HepG2 (cell line): ENCODE data around the gene VARS1. TPM values are rescaled to one million over a fixed set of nuclear protein-coding genes. Genes with fewer than 3 reads are reported as not detected.

ENCODE experiments used
- KDM5B ChIP-seq: sonication (generic); formaldehyde crosslinking; IDR thresholded peaks from 2 replicates; pipeline ENCODE4 v1.4.0; 2020; ENCODE audit warnings: missing genetic modification reagents, mild to moderate bottlenecking, borderline replicate concordance
- KLF11 ChIP-seq: IDR thresholded peaks from 2 replicates; pipeline ENCODE4 v1.6.1; 2016; ENCODE audit warnings: missing compliant biosample characterization
- KLF9 ChIP-seq: IDR thresholded peaks from 2 replicates; pipeline ENCODE4 v1.6.1; 2016; ENCODE audit warnings: low read depth
- NCOA1 ChIP-seq: sonication (generic); formaldehyde crosslinking; IDR thresholded peaks from 2 replicates; pipeline ENCODE4 v1.9.0; 2021; ENCODE audit warnings: missing genetic modification reagents
- NFYB ChIP-seq: sonication (generic); formaldehyde crosslinking; IDR thresholded peaks from 2 replicates; pipeline ENCODE4 v1.4.0; 2020; ENCODE audit warnings: missing genetic modification reagents
- RFXANK ChIP-seq: IDR thresholded peaks from 2 replicates; pipeline ENCODE4 v1.6.1; 2016
- SAFB2 ChIP-seq: sonication (generic); formaldehyde crosslinking; IDR thresholded peaks from 2 replicates; pipeline ENCODE4 v1.5.1; 2020; ENCODE audit warnings: missing genetic modification reagents, low read depth, mild to moderate bottlenecking, borderline replicate concordance
- SP1 ChIP-seq, 2 experiments: fragments of 450-650 bp in 1 of 2; sonication (generic) in 1 of 2; formaldehyde crosslinking in 1 of 2; IDR thresholded peaks; 2 replicates each; pipeline versions ENCODE4 v1.4.0 to v1.6.1; 2016 to 2020; ENCODE audit warnings: missing genetic modification reagents in 1 of 2
- ZEB1 ChIP-seq: IDR thresholded peaks from 2 replicates; pipeline ENCODE4 v1.6.1; 2012; ENCODE audit warnings: mild to moderate bottlenecking, low read depth, inconsistent platforms; ENCODE audit not compliant: insufficient replicate concordance
- ZIK1 ChIP-seq: sonication (generic); formaldehyde crosslinking; IDR thresholded peaks from 2 replicates; pipeline ENCODE4 v1.5.0; 2020; ENCODE audit warnings: mild to moderate bottlenecking, low read depth, missing genetic modification reagents, borderline replicate concordance
- ZNF207 ChIP-seq: fragments of 450-650 bp; IDR thresholded peaks from 2 replicates; pipeline ENCODE4 v1.6.1; 2016; ENCODE audit warnings: antibody characterized with exemption, borderline replicate concordance
- polyA plus RNA-seq, 8 experiments: library from polyadenylated mRNA; depleted of rRNA in 3 of 8; stranded (reverse) in 7 of 8; unstranded in 1 of 8; fragments of >200 nt; fragmentation: Illumina TruSeq in 4 of 8; extraction: Trizol in 4 of 8; gene quantifications; 2 replicates each; pipeline versions ENCODE4 v1.2.1 to v1.2.3, GENCODE V29; 2011 to 2016; ENCODE audit warnings: low read depth in 4 of 8, missing spikeins in 1 of 8, mixed read lengths in 1 of 8; ENCODE audit not compliant: insufficient read depth in 1 of 8
- total RNA-seq, 5 experiments: library from RNA; depleted of rRNA; stranded (reverse); fragments of >200 nt; fragmentation: Illumina TruSeq; extraction: Trizol; gene quantifications; 2 replicates each; pipeline ENCODE4 v1.2.3, GENCODE V29; 2016; ENCODE audit warnings: low read depth in 1 of 5
- TF ChIP-seq, protein P1 (sequence below): sonication (generic); formaldehyde crosslinking; IDR thresholded peaks from 2 replicates; pipeline ENCODE4 v1.8.0; 2022; ENCODE audit warnings: missing genetic modification reagents, mild to moderate bottlenecking, inconsistent platforms, borderline replicate concordance
- TF ChIP-seq, protein P2 (sequence below): sonication (generic); formaldehyde crosslinking; IDR thresholded peaks from 2 replicates; pipeline ENCODE4 v1.9.0; 2022; ENCODE audit warnings: missing genetic modification reagents, mild to moderate bottlenecking, borderline replicate concordance
- TF ChIP-seq, protein P3 (sequence below): sonication (generic); formaldehyde crosslinking; IDR thresholded peaks from 2 replicates; pipeline ENCODE4 v1.5.0; 2020; ENCODE audit warnings: mild to moderate bottlenecking, missing genetic modification reagents, borderline replicate concordance
- TF ChIP-seq, protein P4 (sequence below): sonication (generic); formaldehyde crosslinking; IDR thresholded peaks from 2 replicates; pipeline ENCODE4 v1.4.0; 2020; ENCODE audit warnings: missing genetic modification reagents
- TF ChIP-seq, protein P5 (sequence below): sonication (generic); formaldehyde crosslinking; IDR thresholded peaks from 2 replicates; pipeline ENCODE4 v1.8.1; 2023; ENCODE audit warnings: mild to moderate bottlenecking, missing genetic modification reagents, borderline replicate concordance
- TF ChIP-seq, protein P6 (sequence below): sonication (generic); formaldehyde crosslinking; IDR thresholded peaks from 2 replicates; pipeline ENCODE4 v1.4.0; 2020; ENCODE audit warnings: missing genetic modification reagents, borderline replicate concordance

VARS1 gene
- total and polyA plus RNA-seq, 2 of the 13 experiments (the other 11 are each of a cell fraction or from before 2014, with no cell fraction given): 14.7 to 56.1 TPM

DNA sequence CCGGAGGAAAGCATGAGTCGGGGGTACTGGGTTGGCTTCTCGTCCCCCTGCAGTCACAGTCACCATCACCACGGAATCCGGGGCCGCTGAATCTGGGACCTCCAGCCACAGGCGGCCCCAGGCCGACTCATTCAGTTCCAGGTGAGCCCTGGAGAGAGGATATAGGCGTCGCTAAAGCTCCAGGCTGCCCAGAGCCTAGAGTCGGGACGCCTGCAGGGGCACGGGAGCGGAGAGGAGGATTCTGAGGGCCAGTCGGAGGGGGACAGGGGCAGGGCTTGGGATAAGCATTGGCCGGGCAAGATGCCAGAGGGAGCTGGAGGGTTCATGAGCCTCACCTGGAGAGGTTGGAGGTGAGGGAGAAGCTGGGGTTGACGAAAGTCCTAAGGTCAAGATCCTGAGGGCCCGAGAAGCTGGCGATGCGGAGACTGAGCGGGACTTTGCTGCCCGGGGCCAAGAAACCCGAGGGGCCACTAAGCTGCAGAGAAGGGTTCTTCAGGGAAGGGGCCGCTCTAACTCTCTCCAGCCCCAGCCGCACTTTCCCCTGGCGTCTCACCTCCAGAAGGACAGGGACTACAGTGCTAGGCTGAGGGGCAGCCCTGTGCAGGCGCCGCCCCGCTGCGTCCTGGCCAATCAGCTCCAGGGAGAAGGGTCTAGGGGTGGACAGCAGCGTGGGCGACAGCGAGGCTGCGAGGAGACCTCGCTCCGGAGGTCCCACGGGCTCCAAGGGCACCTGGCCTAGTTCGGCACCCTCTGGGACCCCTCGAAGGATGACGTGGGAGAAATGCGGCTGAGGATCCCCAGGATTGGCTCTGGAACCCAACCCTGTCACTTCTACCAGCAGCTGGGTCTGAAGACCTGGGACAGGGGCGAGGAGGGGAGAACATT is 29.4 kb downstream of the VARS1 start (continued):
- TF ChIP-seq KDM5B (CRISPR knock-in tag) (peak; percentile 63), NCOA1 (no peak), KLF11 (0 out of 2 replicates have a peak, but pooled peaks have one; percentile 33), ZEB1 (peak; percentile 47), RFXANK (CRISPR knock-in tag) (peak; percentile 30; the same call in 1 of the 2 replicates), KLF9 (CRISPR knock-in tag) (no peak), NFYB (CRISPR knock-in tag) (peak; percentile 71), SAFB2 (CRISPR knock-in tag) (no peak), SP1 (IDR thresholded peaks at IDR 0.05) (no peak), SP1 (CRISPR knock-in tag; IDR thresholded peaks at IDR 0.05) (peak; percentile 49; the same call in 1 of the 2 replicates), ZIK1 (CRISPR knock-in tag) (no peak), ZNF207 (no peak)
- TF ChIP-seq, protein P1, sequence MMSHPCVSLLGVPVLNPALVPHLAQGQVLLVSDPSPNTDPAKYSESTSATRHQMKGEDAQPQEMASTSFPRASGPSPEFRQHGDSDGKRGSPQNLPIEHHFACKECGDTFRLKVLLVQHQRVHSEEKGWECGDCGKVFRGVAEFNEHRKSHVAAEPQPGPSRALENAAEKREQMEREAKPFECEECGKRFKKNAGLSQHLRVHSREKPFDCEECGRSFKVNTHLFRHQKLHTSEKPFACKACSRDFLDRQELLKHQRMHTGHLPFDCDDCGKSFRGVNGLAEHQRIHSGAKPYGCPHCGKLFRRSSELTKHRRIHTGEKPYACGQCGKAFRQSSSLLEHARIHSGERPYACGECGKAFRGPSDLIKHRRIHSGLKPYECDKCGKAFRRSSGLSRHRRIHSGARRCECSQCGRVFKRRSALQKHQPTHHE (CRISPR knock-in tag): peak; percentile 47; the same call in 1 of the 2 replicates
- TF ChIP-seq, protein P2, sequence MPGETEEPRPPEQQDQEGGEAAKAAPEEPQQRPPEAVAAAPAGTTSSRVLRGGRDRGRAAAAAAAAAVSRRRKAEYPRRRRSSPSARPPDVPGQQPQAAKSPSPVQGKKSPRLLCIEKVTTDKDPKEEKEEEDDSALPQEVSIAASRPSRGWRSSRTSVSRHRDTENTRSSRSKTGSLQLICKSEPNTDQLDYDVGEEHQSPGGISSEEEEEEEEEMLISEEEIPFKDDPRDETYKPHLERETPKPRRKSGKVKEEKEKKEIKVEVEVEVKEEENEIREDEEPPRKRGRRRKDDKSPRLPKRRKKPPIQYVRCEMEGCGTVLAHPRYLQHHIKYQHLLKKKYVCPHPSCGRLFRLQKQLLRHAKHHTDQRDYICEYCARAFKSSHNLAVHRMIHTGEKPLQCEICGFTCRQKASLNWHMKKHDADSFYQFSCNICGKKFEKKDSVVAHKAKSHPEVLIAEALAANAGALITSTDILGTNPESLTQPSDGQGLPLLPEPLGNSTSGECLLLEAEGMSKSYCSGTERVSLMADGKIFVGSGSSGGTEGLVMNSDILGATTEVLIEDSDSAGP (CRISPR knock-in tag): peak; percentile 78; the same call in 1 of the 2 replicates
- TF ChIP-seq, protein P3, sequence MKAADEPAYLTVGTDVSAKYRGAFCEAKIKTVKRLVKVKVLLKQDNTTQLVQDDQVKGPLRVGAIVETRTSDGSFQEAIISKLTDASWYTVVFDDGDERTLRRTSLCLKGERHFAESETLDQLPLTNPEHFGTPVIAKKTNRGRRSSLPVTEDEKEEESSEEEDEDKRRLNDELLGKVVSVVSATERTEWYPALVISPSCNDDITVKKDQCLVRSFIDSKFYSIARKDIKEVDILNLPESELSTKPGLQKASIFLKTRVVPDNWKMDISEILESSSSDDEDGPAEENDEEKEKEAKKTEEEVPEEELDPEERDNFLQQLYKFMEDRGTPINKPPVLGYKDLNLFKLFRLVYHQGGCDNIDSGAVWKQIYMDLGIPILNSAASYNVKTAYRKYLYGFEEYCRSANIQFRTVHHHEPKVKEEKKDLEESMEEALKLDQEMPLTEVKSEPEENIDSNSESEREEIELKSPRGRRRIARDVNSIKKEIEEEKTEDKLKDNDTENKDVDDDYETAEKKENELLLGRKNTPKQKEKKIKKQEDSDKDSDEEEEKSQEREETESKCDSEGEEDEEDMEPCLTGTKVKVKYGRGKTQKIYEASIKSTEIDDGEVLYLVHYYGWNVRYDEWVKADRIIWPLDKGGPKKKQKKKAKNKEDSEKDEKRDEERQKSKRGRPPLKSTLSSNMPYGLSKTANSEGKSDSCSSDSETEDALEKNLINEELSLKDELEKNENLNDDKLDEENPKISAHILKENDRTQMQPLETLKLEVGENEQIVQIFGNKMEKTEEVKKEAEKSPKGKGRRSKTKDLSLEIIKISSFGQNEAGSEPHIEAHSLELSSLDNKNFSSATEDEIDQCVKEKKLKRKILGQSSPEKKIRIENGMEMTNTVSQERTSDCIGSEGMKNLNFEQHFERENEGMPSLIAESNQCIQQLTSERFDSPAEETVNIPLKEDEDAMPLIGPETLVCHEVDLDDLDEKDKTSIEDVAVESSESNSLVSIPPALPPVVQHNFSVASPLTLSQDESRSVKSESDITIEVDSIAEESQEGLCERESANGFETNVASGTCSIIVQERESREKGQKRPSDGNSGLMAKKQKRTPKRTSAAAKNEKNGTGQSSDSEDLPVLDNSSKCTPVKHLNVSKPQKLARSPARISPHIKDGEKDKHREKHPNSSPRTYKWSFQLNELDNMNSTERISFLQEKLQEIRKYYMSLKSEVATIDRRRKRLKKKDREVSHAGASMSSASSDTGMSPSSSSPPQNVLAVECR (CRISPR knock-in tag): peak; percentile 59; the same call in 1 of the 2 replicates
- TF ChIP-seq, protein P4, sequence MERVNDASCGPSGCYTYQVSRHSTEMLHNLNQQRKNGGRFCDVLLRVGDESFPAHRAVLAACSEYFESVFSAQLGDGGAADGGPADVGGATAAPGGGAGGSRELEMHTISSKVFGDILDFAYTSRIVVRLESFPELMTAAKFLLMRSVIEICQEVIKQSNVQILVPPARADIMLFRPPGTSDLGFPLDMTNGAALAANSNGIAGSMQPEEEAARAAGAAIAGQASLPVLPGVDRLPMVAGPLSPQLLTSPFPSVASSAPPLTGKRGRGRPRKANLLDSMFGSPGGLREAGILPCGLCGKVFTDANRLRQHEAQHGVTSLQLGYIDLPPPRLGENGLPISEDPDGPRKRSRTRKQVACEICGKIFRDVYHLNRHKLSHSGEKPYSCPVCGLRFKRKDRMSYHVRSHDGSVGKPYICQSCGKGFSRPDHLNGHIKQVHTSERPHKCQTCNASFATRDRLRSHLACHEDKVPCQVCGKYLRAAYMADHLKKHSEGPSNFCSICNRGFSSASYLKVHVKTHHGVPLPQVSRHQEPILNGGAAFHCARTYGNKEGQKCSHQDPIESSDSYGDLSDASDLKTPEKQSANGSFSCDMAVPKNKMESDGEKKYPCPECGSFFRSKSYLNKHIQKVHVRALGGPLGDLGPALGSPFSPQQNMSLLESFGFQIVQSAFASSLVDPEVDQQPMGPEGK (CRISPR knock-in tag): no peak
- TF ChIP-seq, protein P5, sequence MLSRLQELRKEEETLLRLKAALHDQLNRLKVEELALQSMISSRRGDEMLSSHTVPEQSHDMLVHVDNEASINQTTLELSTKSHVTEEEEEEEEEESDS (CRISPR knock-in tag): no peak
- TF ChIP-seq, protein P6, sequence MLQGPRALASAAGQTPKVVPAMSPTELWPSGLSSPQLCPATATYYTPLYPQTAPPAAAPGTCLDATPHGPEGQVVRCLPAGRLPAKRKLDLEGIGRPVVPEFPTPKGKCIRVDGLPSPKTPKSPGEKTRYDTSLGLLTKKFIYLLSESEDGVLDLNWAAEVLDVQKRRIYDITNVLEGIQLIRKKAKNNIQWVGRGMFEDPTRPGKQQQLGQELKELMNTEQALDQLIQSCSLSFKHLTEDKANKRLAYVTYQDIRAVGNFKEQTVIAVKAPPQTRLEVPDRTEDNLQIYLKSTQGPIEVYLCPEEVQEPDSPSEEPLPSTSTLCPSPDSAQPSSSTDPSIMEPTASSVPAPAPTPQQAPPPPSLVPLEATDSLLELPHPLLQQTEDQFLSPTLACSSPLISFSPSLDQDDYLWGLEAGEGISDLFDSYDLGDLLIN: no peak
